Natural killer cell treated with Interleukin-12 subunit alpha and Interleukin-12 subunit beta and Interleukin-15 and Interleukin-18, amount 100 ng/mL, for 72 hours (primary cell): ENCODE results near the gene MCHR1. TPM values are rescaled to one million over a fixed set of nuclear protein-coding genes. Genes with fewer than 3 reads are reported as not detected.
"Not testable (repeated sequence)": the region's sequence is repeated elsewhere in the genome, so short reads cannot be mapped to it uniquely, and the experiment has no call there.

ENCODE experiments used
- ATAC-seq, 2 donors: fragments of 150-1000 bp; cut with Tn5 transposase in 1 of 2; sonication (Bioruptor Pico), chemical (Tn5 transposase) in 1 of 2; 2 replicates each; pipeline ENCODE4 v1.10.0; 2021
- DNase-seq: peaks from one replicate; pipeline ENCODE4 v3.0.0; 2022; ENCODE audit warnings: low spot score
- H3K27ac Mint-ChIP-seq, 2 donors: 1 replicate in 1 of 2; 2 replicates in 1 of 2; pipeline ENCODE4 v1.8.0; 2022; ENCODE audit warnings: mixed read lengths in 2 of 2, mild to moderate bottlenecking in 1 of 2, moderate library complexity in 1 of 2
- H3K27me3 Mint-ChIP-seq, 2 donors: 1 replicate in 1 of 2; 2 replicates in 1 of 2; pipeline ENCODE4 v1.8.0; 2022; ENCODE audit warnings: mixed read lengths in 2 of 2
- H3K36me3 Mint-ChIP-seq: one replicate; pipeline ENCODE4 v1.8.0; 2022; ENCODE audit warnings: mixed read lengths
- H3K4me1 Mint-ChIP-seq, 2 donors: 1 replicate in 1 of 2; 2 replicates in 1 of 2; pipeline ENCODE4 v1.8.0; 2022; ENCODE audit warnings: low read depth in 2 of 2, mixed read lengths in 2 of 2, mild to moderate bottlenecking in 1 of 2
- H3K4me3 Mint-ChIP-seq: one replicate; pipeline ENCODE4 v1.8.0; 2022; ENCODE audit warnings: mixed read lengths
- H3K9me3 Mint-ChIP-seq: 2 replicates; pipeline ENCODE4 v1.8.0; 2022; ENCODE audit warnings: mixed read lengths
- total RNA-seq, 2 donors: library from RNA; stranded (reverse); gene quantifications; one replicate each; pipeline ENCODE4 v1.2.3, GENCODE V29; 2022

Gene MCHR1
- total RNA-seq, 2 donors from 2014 or later: not detected

- Mint-ChIP-seq H3K27ac (no peak overlapping the region), H3K4me1 (no peaks in the 10 kb centered on the region), H3K9me3 (no peaks in the 10 kb centered on the region), H3K4me3 (no peak overlapping the region), H3K36me3 (no peaks in the 10 kb centered on the region), H3K27me3 (no peaks in the 10 kb centered on the region)
- DNase-seq (no peak), ATAC-seq (no peak)
Measured at GRCh38 chr22:40645579-40646197, 33.6 kb upstream of the MCHR1 start.

GRCh38 chr22:40648386-40648785 lies 30.9 kb upstream of the MCHR1 start:
- H3K9me3 Mint-ChIP-seq: no peaks in the 10 kb centered on the region
- H3K4me3 Mint-ChIP-seq: no peak overlapping the region
- no peak for ATAC-seq
- peaks cover 4 to 11% of the 10 kb centered on the region in 2 donors for H3K4me1 Mint-ChIP-seq
- H3K27me3 Mint-ChIP-seq: peaks cover 0 to 2% of the 10 kb centered on the region in 2 donors
- H3K27ac Mint-ChIP-seq: no peak overlapping the region
- DNase-seq: no peak
- no peaks in the 10 kb centered on the region for H3K36me3 Mint-ChIP-seq

- ATAC-seq (no peak), DNase-seq (no peak)
- Mint-ChIP-seq H3K27ac (peak overlapping the region; percentile 86 to 91), H3K27me3 (peaks cover 0 to 2% of the 10 kb centered on the region in 2 donors), H3K36me3 (no peaks in the 10 kb centered on the region), H3K9me3 (no peaks in the 10 kb centered on the region), H3K4me3 (peak overlapping the region; percentile 66), H3K4me1 (peaks cover 4 to 17% of the 10 kb centered on the region in 2 donors)
Measured at GRCh38 chr22:40651057-40651456, 28.2 kb upstream of the MCHR1 start.

- Mint-ChIP-seq H3K36me3 (no peaks in the 10 kb centered on the region), H3K9me3 (no peaks in the 10 kb centered on the region), H3K4me1 (peaks cover 4 to 17% of the 10 kb centered on the region in 2 donors), H3K27ac (peak overlapping the region; percentile 86 to 91), H3K27me3 (peaks cover 0 to 2% of the 10 kb centered on the region in 2 donors), H3K4me3 (peak overlapping the region; percentile 66)
- peak; percentile 90 to 98 for ATAC-seq
- peak; percentile 80 for DNase-seq
Measured at GRCh38 chr22:40651563-40652501, 27.5 kb upstream of the MCHR1 start.

- Mint-ChIP-seq H3K9me3 (no peaks in the 10 kb centered on the region), H3K4me3 (no peak overlapping the region), H3K27me3 (peaks cover 0 to 2% of the 10 kb centered on the region in 2 donors), H3K36me3 (no peaks in the 10 kb centered on the region), H3K4me1 (peaks cover 4 to 17% of the 10 kb centered on the region in 2 donors), H3K27ac (no peak overlapping the region)
- DNase-seq: no peak
- no peak for ATAC-seq
Measured at GRCh38 chr22:40653361-40653760, 25.9 kb upstream of the MCHR1 start.

GRCh38 chr22:40654522-40655167 lies 24.6 kb upstream of the MCHR1 start:
- ATAC-seq (no peak), DNase-seq (no peak)
- Mint-ChIP-seq H3K4me3 (no peak overlapping the region), H3K27ac (no peak overlapping the region), H3K4me1 (peaks cover 4 to 17% of the 10 kb centered on the region in 2 donors), H3K27me3 (peaks cover 0 to 2% of the 10 kb centered on the region in 2 donors), H3K36me3 (no peaks in the 10 kb centered on the region), H3K9me3 (no peaks in the 10 kb centered on the region)

GRCh38 chr22:40655941-40656340 lies 23.3 kb upstream of the MCHR1 start:
- not testable (repeated sequence) for DNase-seq, H3K27me3 Mint-ChIP-seq, H3K27ac Mint-ChIP-seq, H3K4me3 Mint-ChIP-seq, H3K36me3 Mint-ChIP-seq, ATAC-seq, H3K9me3 Mint-ChIP-seq
- H3K4me1 Mint-ChIP-seq: peaks cover 4 to 17% of the 10 kb centered on the region in 2 donors

GRCh38 chr22:40656651-40657050 lies 22.6 kb upstream of the MCHR1 start:
- DNase-seq, H3K4me3 Mint-ChIP-seq, H3K36me3 Mint-ChIP-seq, ATAC-seq, H3K9me3 Mint-ChIP-seq, H3K27me3 Mint-ChIP-seq, H3K27ac Mint-ChIP-seq: not testable (repeated sequence)
- H3K4me1 Mint-ChIP-seq: peaks cover 4 to 13% of the 10 kb centered on the region in 2 donors

- DNase-seq (no peak), ATAC-seq (no peak)
- no peak overlapping the region for H3K27ac Mint-ChIP-seq
- no peaks in the 10 kb centered on the region for H3K9me3 Mint-ChIP-seq
- H3K4me1 Mint-ChIP-seq: peaks cover 0 to 4% of the 10 kb centered on the region in 2 donors
- no peak overlapping the region for H3K4me3 Mint-ChIP-seq
- H3K27me3 Mint-ChIP-seq: no peaks in the 10 kb centered on the region
- H3K36me3 Mint-ChIP-seq: no peaks in the 10 kb centered on the region
Measured at GRCh38 chr22:40659166-40659565, 20.1 kb upstream of the MCHR1 start.

- H3K27ac Mint-ChIP-seq: no peak overlapping the region
- H3K4me1 Mint-ChIP-seq: no peaks in the 10 kb centered on the region
- ATAC-seq (no peak), DNase-seq (no peak)
- H3K9me3 Mint-ChIP-seq: no peaks in the 10 kb centered on the region
- H3K4me3 Mint-ChIP-seq: no peak overlapping the region
- H3K27me3 Mint-ChIP-seq: no peaks in the 10 kb centered on the region
- H3K36me3 Mint-ChIP-seq: no peaks in the 10 kb centered on the region
Measured at GRCh38 chr22:40660730-40661129, 18.6 kb upstream of the MCHR1 start.

- DNase-seq (no peak), ATAC-seq (no peak)
- Mint-ChIP-seq H3K27ac (no peak overlapping the region), H3K36me3 (no peaks in the 10 kb centered on the region), H3K4me1 (no peaks in the 10 kb centered on the region), H3K27me3 (no peaks in the 10 kb centered on the region), H3K9me3 (no peaks in the 10 kb centered on the region), H3K4me3 (no peak overlapping the region)
Measured at GRCh38 chr22:40661671-40662070, 17.6 kb upstream of the MCHR1 start.

- H3K27ac Mint-ChIP-seq: peak overlapping the region in 1 of 2 donors; percentile 39
- no peaks in the 10 kb centered on the region for H3K36me3 Mint-ChIP-seq
- no peak overlapping the region for H3K4me3 Mint-ChIP-seq
- DNase-seq (no peak), ATAC-seq (no peak)
- H3K4me1 Mint-ChIP-seq: peaks cover 20 to 24% of the 10 kb centered on the region in 2 donors
- H3K27me3 Mint-ChIP-seq: peaks cover 0 to 7% of the 10 kb centered on the region in 2 donors
- H3K9me3 Mint-ChIP-seq: no peaks in the 10 kb centered on the region
Measured at GRCh38 chr22:40665312-40665711, 14.0 kb upstream of the MCHR1 start.

- ATAC-seq: no peak
- peaks cover 0 to 7% of the 10 kb centered on the region in 2 donors for H3K27me3 Mint-ChIP-seq
- no peak overlapping the region for H3K4me3 Mint-ChIP-seq
- no peaks in the 10 kb centered on the region for H3K36me3 Mint-ChIP-seq
- DNase-seq: no peak
- H3K9me3 Mint-ChIP-seq: no peaks in the 10 kb centered on the region
- H3K27ac Mint-ChIP-seq: no peak overlapping the region
- peaks cover 20 to 24% of the 10 kb centered on the region in 2 donors for H3K4me1 Mint-ChIP-seq
Measured at GRCh38 chr22:40666151-40666848, 13.0 kb upstream of the MCHR1 start.
